Panc1 (cell line): ENCODE measurements around the gene TMEM52. TPM values are rescaled to one million over a fixed set of nuclear protein-coding genes. Genes with fewer than 3 reads are reported as not detected.

Source experiments
- ATAC-seq: fragments of 200-7000 bp; cut with Tn5 transposase; 2 replicates; pipeline ENCODE4 v1.9.1; 2020; ENCODE audit warnings: mild to moderate bottlenecking, moderate library complexity
- BruUV-seq: library from RNA; stranded (reverse); fragments of 400-500 nt; replicated peaks from 2 replicates; lab custom pipeline; 2021; lab: Mats Ljungman, UMichigan
- CTCF ChIA-PET: fragments of 300-600 bp; sonication (Branson Sonifier 250); formaldehyde crosslinking; loops from one replicate; lab custom pipeline; 2022; ENCODE audit warnings: antibody characterized with exemption; lab: Charles Lee
- POLR2A ChIA-PET: fragments of 300-600 bp; sonication (Branson Sonifier 250); formaldehyde crosslinking; loops from one replicate; lab custom pipeline; 2022; ENCODE audit warnings: antibody characterized with exemption; lab: Charles Lee
- DNase-seq: peaks from one replicate; pipeline ENCODE4 v3.0.0-alpha.2; 2010; ENCODE audit warnings: low read depth, low spot score
- H3K27ac ChIP-seq: 2 replicates; pipeline ENCODE4 v1.5.1; 2011; ENCODE audit warnings: mild to moderate bottlenecking, low read length, inconsistent platforms
- H3K27me3 ChIP-seq: fragments of 200-500 bp; sonication (Bioruptor generic); 2 replicates; pipeline ENCODE4 v1.6.0; 2014; ENCODE audit warnings: low read length, inconsistent platforms; ENCODE audit not compliant: control insufficient read depth, insufficient read depth
- H3K36me3 ChIP-seq: fragments of 200-500 bp; sonication (Bioruptor generic); 2 replicates; pipeline ENCODE4 v1.5.1; 2014; ENCODE audit warnings: inconsistent platforms, mild to moderate bottlenecking, low read length, moderate library complexity; ENCODE audit not compliant: control insufficient read depth, insufficient read depth
- H3K4me1 ChIP-seq: 2 replicates; pipeline ENCODE4 v1.5.1; 2011; ENCODE audit warnings: inconsistent platforms, mild to moderate bottlenecking, low read length, moderate library complexity; ENCODE audit not compliant: control insufficient read depth, insufficient read depth
- H3K4me3 ChIP-seq, 2 experiments: 2 replicates each; pipeline ENCODE4 v1.5.1; 2011 to 2012; ENCODE audit warnings: low read depth in 2 of 2, low read length in 2 of 2, mild to moderate bottlenecking in 2 of 2, inconsistent platforms in 1 of 2, moderate library complexity in 1 of 2
- H3K9me3 ChIP-seq: fragments of 200-500 bp; sonication (Bioruptor generic); 2 replicates; pipeline ENCODE4 v1.5.1; 2014; ENCODE audit warnings: low read depth, mild to moderate bottlenecking, inconsistent platforms, low read length, moderate library complexity; ENCODE audit not compliant: control insufficient read depth, insufficient read depth
- CTCF ChIP-seq: fragments of 450-650 bp; IDR thresholded peaks from 2 replicates; pipeline ENCODE4 v1.5.1; 2017; ENCODE audit warnings: mild to moderate bottlenecking
- POLR2AphosphoS5 ChIP-seq: IDR thresholded peaks from 2 replicates; pipeline ENCODE4 v1.6.1; 2012; ENCODE audit warnings: mild to moderate bottlenecking, low read depth, low read length, moderate library complexity
- REST ChIP-seq, 2 experiments: IDR thresholded peaks; 2 replicates each; pipeline ENCODE4 v1.6.1; 2011 to 2012; ENCODE audit warnings: low read depth in 2 of 2, control low read depth in 1 of 2, low read length in 1 of 2, mild to moderate bottlenecking in 1 of 2, moderate library complexity in 1 of 2; ENCODE audit not compliant: insufficient read depth in 1 of 2
- SIN3A ChIP-seq: IDR thresholded peaks from 2 replicates; pipeline ENCODE4 v1.6.1; 2012; ENCODE audit warnings: low read depth, mild to moderate bottlenecking, low read length, moderate library complexity, borderline replicate concordance; ENCODE audit not compliant: insufficient read depth
- TCF7L2 ChIP-seq: IDR thresholded peaks from 2 replicates; pipeline ENCODE4 v1.6.1; 2011; ENCODE audit warnings: mild to moderate bottlenecking, low read depth, low read length, inconsistent platforms
- in situ Hi-C: cut with HindIII; loops from 2 replicates; pipeline ENCODE4 v1.10.0; 2016; ENCODE audit warnings: low sequenced_read_pairs, low pct_unique_long_range_greater_than_20kb
- intact Hi-C: fragments of 100-400 bp; cut with micrococcal nuclease; formaldehyde crosslinking; loops from one replicate; pipeline ENCODE4 v1.10.0; 2022; ENCODE audit not compliant: unreplicated experiment
- total RNA-seq: library from RNA; stranded (reverse); gene quantifications from one replicate; pipeline ENCODE4 v1.2.1, GENCODE V29; 2021; ENCODE audit not compliant: unreplicated experiment

TMEM52 gene
- total RNA-seq, 1 experiment from 2014 or later, result 2.5 TPM

GRCh38 chr1:1919304-1920056 lies 401 bp upstream of the TMEM52 start:
- Histone ChIP-seq H3K4me1 (no peaks in the 10 kb centered on the region), H3K36me3 (no peaks in the 10 kb centered on the region), H3K4me3 (peak overlapping the region; percentile 56 to 58), H3K27me3 (no peaks in the 10 kb centered on the region), H3K27ac (peak overlapping the region; percentile 66), H3K9me3 (no peaks in the 10 kb centered on the region)
- intact Hi-C loops (no loop called here), in situ Hi-C loops (no loop called here)
- TF ChIP-seq TCF7L2 (no peak), CTCF (no peak), REST (IDR thresholded peaks at IDR 0.05; ENCODE audit: insufficient read depth in 1 of 2, low read depth in 2 of 2, low read length in 1 of 2) (0 out of 4 replicates have a peak, but pooled peaks of 1 of the 2 experiments have one; percentile 10)
- ATAC-seq (peak; percentile 87), DNase-seq (peak; percentile 85)
- POLR2A ChIA-PET, result interaction anchor here (0.5 kb wide), 2 partner anchors 10 to 16 kb away, joined by 4 to 9 read pairs; no protein-coding TSS in a partner anchor
- BruUV-seq, result no TSS peak
- CTCF ChIA-PET, result interaction anchor here (0.6 kb wide), 1 partner anchor 14 kb away, joined by 9 read pairs; no protein-coding TSS in a partner anchor

GRCh38 chr1:1917995-1918900 lies 831 bp downstream of the TMEM52 start:
- Histone ChIP-seq H3K4me1 (no peaks in the 10 kb centered on the region), H3K9me3 (no peaks in the 10 kb centered on the region), H3K4me3 (peak overlapping the region; percentile 56 to 58), H3K27me3 (no peaks in the 10 kb centered on the region), H3K36me3 (no peaks in the 10 kb centered on the region), H3K27ac (no peak overlapping the region)
- ChIA-PET POLR2A (no interaction called here), CTCF (no interaction called here)
- in situ Hi-C loops, result no loop called here
- no peak for TF ChIP-seq CTCF
- TF ChIP-seq POLR2AphosphoS5, result no peak
- no peak for TF ChIP-seq SIN3A
- no peak for TF ChIP-seq TCF7L2
- no peak for TF ChIP-seq REST (IDR thresholded peaks at IDR 0.05; ENCODE audit: insufficient read depth in 1 of 2, low read depth in 2 of 2, low read length in 1 of 2)
- no peak for ATAC-seq
- intact Hi-C loops, result no loop called here
- BruUV-seq, result no TSS peak
- no peak for DNase-seq
